ENCODE data around the gene MAGI2. TPM values are rescaled to one million over a fixed set of nuclear protein-coding genes. Genes with fewer than 3 reads are reported as not detected.

MAGI2 gene
- total and polyA plus RNA-seq, 8 donors, result 1.3 to 4.0 (median 2.0) TPM

DNA sequence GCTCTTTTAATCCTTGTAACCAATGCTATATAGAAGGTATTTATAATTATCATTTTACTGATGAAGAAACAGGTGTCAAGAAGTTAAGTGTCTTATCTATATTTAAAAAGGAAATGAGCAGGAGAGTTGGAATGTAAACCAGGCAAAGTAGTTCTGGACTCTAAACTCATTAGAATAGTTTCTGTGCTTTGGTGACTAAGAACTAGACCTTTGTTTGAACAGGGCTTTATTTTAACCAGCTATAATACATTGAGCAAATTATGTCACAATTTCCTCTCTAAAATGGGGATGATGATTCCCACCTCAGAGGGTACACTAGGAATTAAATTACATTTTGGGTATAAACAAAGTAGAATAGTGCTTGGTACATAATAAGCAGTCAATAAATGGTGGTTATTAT is 236.0 kb downstream of the MAGI2 start:
- ATAC-seq, result no peak
- Histone ChIP-seq H3K4me1 (no peaks in the 10 kb centered on the region), H3K27ac (no peak overlapping the region), H3K27me3 (no peaks in the 10 kb centered on the region), H3K4me3 (no peak overlapping the region), H3K9me3 (no peaks in the 10 kb centered on the region), H3K36me3 (no peaks in the 10 kb centered on the region)
- TF ChIP-seq, protein P1, sequence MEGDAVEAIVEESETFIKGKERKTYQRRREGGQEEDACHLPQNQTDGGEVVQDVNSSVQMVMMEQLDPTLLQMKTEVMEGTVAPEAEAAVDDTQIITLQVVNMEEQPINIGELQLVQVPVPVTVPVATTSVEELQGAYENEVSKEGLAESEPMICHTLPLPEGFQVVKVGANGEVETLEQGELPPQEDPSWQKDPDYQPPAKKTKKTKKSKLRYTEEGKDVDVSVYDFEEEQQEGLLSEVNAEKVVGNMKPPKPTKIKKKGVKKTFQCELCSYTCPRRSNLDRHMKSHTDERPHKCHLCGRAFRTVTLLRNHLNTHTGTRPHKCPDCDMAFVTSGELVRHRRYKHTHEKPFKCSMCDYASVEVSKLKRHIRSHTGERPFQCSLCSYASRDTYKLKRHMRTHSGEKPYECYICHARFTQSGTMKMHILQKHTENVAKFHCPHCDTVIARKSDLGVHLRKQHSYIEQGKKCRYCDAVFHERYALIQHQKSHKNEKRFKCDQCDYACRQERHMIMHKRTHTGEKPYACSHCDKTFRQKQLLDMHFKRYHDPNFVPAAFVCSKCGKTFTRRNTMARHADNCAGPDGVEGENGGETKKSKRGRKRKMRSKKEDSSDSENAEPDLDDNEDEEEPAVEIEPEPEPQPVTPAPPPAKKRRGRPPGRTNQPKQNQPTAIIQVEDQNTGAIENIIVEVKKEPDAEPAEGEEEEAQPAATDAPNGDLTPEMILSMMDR (IDR thresholded peaks at IDR 0.05), result no peak
- intact Hi-C loops (cut with DNase I), result no loop called here
- FAIRE-seq, result no peak
- no peak for DNase-seq

DNA sequence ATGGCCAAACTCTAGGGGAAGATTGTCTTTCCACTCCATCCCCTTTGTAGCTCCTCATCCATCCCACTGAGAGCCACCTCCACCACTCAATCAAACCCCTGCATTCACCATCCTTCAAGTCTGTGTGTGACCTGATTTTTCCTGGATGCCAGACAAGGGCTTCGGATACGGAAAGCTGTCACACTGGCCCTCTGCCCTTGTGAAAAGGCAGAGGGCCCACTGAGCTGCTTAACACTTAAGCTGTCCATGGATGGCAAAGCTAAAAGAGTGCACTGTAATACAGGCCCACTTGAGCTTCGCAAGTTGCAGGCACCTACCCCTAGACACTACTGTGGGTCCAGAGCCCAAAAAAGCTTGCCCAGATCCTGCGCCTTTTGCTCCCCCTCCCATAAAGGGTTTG is 237.2 kb downstream of the MAGI2 start:
- TF ChIP-seq, protein P1 (IDR thresholded peaks at IDR 0.05), result no peak
- no peaks in the 10 kb centered on the region for H3K9me3 ChIP-seq
- H3K36me3 ChIP-seq, result no peaks in the 10 kb centered on the region
- FAIRE-seq (no peak), ATAC-seq (no peak), DNase-seq (no peak)
- no peaks in the 10 kb centered on the region for H3K27me3 ChIP-seq
- H3K4me1 ChIP-seq, result no peaks in the 10 kb centered on the region
- no peak overlapping the region for H3K27ac ChIP-seq
- intact Hi-C loops (cut with DNase I), result no loop called here
- no peak overlapping the region for H3K4me3 ChIP-seq
- WGBS, 2 donors, result 75 to 83% methylated on average over 4 of the region's 4 CpGs

DNA sequence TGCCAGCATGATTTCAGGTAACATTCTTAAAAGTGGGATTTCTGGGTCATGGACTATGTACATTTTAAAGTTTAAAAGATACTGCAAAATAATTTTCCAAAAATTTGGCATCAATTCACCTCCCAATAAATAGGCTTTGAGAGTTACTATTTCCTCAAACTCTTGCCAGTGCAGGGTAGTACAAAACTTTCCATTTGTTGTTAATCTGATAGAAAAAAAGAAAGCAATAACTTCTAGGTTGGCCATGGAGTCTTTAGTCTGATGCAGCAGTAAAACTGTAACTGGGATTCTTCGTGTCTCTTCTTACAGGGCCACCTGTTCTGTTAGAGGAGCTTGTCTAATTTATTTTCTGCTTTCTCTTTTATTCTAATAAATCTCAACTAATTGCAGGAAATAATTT is 241.1 kb downstream of the MAGI2 start:
- ATAC-seq, result no peak
- no peak for FAIRE-seq
- 73 to 76% methylated on average over 1 of the region's 1 CpG for WGBS, 2 donors
- intact Hi-C loops (cut with DNase I), result no loop called here
- no peak overlapping the region for H3K4me3 ChIP-seq
- no peak for DNase-seq
- no peak overlapping the region for H3K27ac ChIP-seq
- no peaks in the 10 kb centered on the region for H3K9me3 ChIP-seq
- H3K27me3 ChIP-seq, result no peaks in the 10 kb centered on the region
- TF ChIP-seq, protein P1 (IDR thresholded peaks at IDR 0.05), result no peak
- no peaks in the 10 kb centered on the region for H3K36me3 ChIP-seq
- no peaks in the 10 kb centered on the region for H3K4me1 ChIP-seq

DNA sequence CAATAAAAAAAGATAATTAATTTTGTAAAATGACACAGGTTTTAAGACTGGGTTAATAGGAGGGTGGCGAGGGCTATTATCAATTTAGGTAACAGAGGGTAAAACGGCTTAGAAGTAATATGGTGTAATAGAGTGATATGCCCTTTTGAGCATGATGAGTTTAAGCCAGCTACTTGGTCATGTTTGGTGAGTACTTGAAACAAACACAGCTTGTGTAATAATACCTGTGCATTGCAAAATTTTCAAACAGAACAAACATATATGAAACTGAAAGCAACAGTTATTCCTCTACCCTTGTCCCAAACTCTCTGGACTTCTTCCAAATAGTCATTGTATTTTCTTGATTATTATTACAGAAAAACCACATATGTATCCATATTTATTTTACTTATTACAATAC is 241.7 kb downstream of the MAGI2 start:
- H3K4me3 ChIP-seq, result no peak overlapping the region
- ATAC-seq, result no peak
- no peak for FAIRE-seq

DNA sequence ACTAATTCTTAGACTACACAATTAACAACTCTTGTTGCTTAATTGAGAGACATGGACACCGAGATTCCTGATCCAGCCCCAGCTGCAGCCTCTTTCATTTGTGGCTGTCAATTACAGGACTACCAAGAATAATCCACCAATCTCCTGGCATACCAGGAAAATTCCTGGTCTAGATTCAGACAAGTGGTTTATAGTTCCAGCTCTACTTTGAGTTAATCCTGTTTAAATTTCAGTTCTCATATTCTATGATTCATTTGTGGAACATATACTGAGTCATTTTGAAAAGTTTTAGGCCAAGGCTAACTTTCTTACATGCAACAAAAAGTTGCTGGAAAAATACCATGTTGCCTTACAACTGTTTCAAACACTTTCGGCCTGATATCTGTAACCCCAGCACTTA is 253.5 kb downstream of the MAGI2 start:
- no peak for FAIRE-seq
- TF ChIP-seq, protein P1 (IDR thresholded peaks at IDR 0.05), result no peak
- Histone ChIP-seq H3K27me3 (no peaks in the 10 kb centered on the region), H3K36me3 (no peaks in the 10 kb centered on the region), H3K27ac (no peak overlapping the region), H3K4me1 (no peaks in the 10 kb centered on the region), H3K4me3 (no peak overlapping the region), H3K9me3 (no peaks in the 10 kb centered on the region)
- DNase-seq, result no peak
- 51 to 73% methylated on average over 2 of the region's 2 CpGs for WGBS, 2 donors
- intact Hi-C loops (cut with DNase I), result no loop called here
- no peak for ATAC-seq

More for the DNA sequence above, 241.7 kb downstream of the MAGI2 start:
- Histone ChIP-seq H3K27ac (no peak overlapping the region), H3K4me1 (no peaks in the 10 kb centered on the region), H3K27me3 (no peaks in the 10 kb centered on the region), H3K9me3 (no peaks in the 10 kb centered on the region), H3K36me3 (no peaks in the 10 kb centered on the region)
- intact Hi-C loops (cut with DNase I), result no loop called here
- 84 to 86% methylated on average over 2 of the region's 2 CpGs for WGBS, 2 donors
- no peak for DNase-seq
- TF ChIP-seq, protein P1 (IDR thresholded peaks at IDR 0.05), result no peak

Data from pancreas (tissue), 10 donors.